NCI-H748 (cell line): Measurements from ENCODE around the gene SPPL2C.

Source experiments
- DNase-seq: peaks from one replicate; lab custom pipeline; 2025; ENCODE audit not compliant: unreplicated experiment; lab: John Stamatoyannopoulos, UW

Gene SPPL2C

DNA sequence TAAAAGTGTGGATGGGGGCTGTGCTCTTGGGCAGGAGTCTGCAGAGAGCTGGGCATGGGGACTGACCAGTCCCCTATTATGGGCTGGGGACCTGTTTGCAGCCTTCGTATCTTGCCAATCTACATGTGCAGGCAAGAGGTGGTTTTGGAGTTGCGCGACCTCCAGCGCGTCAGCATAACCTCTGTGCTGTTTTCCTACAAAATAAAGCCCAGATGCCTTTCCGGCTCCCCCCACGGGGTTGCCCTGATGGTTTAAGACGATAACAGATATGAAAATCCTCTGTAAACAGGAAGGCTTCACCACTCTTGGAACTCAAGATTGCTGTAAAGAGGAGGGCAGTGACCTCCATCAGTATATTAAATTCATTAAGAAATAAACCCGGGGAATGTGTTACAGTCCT is 16.5 kb upstream of the SPPL2C start:
- DNase-seq: no peak

DNA sequence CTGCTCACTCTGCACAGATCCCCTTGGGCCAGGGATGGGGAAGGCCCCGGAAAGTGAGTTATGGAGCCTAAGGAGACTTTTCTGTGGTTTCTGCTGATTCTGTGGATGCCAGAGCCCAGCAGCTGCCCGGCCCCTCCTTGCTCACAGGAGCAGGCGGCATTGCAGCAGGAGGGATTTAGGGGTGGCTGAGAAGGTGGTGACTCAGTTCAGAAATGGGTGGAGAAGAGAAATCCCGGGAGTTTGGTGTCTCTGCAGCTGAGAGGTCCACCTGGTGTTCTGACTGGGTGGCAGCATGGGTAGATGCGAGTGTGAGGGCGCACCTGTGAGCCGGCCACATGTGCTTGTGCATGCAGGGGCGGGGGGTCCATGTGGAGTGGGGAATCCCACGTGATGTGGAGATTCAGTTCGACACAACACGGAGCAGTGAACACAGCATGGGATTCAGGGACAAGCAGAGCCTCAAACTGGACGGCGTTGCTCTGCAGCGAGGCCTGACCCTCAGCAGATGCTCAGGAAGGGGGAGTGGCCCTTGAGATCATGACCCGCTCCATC is 16.0 kb upstream of the SPPL2C start:
- no peak for DNase-seq

- DNase-seq: no peak
These were observed 10.8 kb upstream of the SPPL2C start for GRCh38 chr17:45833920-45834319.

DNA sequence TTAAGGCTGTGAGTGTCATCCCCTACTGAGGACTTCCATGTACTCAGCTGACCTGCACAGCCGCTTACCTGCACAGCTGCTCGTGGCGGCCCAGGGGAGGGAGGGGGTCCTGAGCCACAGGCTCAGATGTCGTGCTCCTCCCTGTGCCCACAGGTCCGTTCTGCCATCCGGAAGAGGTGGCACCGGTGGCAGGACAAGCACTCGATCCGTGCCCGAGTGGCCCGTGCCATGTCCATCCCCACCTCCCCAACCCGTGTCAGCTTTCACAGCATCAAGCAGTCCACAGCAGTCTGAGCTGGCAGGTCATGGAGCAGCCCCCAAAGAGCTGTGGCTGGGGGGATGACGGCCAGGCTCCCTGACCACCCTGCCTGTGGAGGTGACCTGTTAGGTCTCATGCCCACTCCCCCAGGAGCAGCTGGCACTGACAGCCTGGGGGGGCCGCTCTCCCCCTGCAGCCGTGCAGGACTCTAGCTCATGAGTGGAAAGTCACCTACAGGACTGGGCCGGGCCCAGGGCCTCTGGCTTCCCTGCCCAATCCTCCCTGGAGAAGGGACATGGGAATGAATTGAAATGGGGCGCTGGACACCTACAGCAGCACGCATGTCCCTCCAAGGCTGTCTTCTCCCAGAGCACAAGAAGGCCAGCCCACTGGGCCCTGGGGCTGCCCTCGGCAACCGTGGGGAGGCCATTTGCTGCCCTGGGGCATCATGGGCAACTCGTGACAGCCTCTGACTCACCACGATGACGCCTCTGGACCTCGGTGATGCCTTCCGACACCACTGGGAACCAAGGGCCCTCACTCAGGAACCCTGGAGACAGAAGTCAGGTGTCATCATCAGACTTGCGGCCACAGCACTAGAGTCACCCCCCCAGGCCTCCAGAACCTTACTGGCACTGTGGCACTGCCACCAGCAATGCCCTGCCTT is 9.9 kb upstream of the SPPL2C start:
- DNase-seq: no peak

DNA sequence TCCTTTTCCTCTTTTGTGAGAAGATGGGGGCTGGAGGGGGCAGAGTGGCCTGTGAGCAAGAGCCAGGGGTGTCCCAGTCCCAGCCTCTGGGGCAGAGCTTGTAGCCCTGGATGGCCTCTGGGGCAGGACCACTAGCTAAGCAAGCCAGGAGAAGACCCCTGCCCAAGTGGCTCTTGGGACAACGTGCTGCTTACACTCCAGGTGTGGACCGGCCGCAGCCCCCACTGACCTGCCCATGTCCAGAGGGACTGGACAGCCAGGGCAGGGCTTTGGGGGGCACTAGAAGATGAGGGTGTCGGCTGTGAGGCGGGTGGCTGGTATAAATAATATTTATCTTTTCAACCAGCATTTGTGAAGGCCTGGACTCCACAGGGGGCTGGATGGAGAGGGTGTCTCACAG is 9.2 kb upstream of the SPPL2C start:
- DNase-seq: no peak

DNA sequence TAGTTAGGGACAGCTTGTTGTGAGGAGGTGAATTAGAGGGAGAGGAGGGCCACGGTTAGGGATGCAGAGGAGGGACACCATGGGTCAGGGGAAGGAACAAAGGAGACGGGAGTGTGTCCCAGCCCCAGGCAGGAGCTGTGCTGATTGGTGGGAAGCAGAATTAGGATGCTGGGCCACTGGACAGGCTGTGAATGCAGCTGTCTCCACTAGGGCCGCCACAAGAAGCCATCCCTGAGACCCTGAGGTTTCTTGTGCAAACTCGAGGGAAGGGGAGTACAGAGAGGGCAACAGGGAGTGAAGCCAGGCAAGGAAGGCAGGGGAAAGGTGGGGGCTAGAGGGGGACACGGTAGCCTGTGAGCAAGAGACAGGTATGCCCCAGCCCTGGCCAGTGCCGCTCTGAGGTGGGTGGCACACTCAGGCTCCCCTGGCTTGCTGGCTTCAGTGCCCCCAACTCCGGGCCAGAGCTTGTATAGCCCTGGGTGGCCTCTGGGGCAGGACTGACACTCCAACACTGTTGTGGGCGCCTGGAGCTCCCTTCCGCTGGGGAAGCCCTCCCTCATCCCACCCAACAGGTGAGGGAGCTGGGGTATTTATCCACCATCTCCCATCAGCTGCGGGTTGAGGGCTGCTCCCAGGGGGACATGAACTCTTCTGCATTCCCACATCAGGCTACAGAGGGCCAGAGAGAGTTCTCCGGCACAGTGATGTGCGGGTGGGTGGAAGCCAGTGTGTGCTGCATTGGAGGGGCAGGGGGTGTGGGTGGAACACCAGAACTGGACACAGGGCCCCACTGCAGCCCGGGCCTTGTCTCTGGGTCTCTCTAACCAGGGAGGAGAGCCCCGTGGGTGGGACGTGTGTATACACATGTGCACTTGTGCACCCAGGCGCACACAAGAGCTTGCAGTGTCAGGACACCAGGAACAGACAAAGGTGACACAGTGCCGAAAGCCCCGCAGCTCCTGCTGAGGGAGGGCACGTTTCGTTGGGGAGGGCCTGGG is 8.3 kb upstream of the SPPL2C start:
- DNase-seq: no peak

DNA sequence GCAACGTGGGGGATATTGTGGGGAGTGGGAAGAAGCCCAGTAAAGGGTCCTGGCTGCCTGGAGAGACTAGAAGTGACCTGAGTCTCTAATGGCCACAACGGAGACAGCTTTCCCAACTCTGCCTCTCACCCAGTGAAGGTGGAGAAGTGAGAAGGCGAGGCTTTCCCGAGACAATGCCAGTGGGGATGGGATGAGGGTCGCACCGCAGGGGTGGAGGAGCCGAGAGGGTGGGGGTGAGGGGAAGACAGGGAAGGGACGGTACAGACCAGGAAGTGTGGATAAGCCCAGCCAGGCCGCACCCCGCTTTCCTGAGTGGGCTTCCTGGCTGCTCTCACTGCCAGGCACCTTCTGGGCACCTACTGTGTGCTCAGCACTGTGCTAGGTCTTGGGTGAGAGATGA is 7.5 kb upstream of the SPPL2C start:
- no peak for DNase-seq

DNA sequence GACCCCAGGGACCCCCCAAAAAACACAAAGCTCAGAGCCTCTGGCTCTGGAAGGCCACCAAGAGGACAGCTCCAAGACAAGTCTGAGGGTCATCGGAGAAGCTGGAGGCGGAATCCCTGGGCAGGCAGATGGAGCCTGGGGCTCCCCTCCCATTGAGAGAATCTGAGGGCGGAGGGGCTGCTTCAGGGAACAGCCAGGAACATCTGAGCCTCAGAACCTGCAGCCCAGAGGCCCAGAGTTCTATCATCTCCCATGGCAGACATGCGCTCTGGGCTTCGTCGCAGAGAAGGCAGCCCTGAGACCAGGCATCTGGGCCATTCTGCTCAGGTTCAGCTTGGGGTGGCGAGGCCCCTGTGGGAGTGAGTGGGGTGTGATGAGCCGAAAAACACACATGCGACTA is 7.1 kb upstream of the SPPL2C start:
- DNase-seq: no peak

DNA sequence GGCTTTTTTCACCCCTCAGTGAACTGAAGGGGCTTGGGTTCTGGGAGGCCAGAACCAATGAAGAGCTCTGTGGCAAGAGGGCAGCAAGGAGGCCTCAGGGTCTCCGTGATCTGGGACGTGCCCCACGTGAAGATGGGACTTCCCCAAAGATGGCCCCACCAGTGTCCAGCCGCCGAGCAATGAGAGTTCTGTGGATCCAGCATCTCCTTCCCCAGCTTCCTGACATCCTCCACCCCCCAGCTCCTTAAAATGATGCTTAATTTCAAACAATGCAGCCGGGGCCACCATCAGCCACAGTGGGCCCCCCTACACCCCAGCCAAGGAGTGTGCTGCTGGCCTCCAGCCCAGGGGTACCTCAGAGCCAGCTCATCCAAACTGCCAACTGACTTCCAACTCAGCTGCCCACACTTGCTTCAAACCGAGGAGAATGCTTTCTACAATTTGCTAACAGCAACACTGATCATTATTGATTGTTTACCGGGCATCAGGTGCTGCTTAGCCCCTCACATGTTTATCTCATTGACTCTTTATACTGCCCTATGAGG is 5.9 kb upstream of the SPPL2C start:
- no peak for DNase-seq

DNA sequence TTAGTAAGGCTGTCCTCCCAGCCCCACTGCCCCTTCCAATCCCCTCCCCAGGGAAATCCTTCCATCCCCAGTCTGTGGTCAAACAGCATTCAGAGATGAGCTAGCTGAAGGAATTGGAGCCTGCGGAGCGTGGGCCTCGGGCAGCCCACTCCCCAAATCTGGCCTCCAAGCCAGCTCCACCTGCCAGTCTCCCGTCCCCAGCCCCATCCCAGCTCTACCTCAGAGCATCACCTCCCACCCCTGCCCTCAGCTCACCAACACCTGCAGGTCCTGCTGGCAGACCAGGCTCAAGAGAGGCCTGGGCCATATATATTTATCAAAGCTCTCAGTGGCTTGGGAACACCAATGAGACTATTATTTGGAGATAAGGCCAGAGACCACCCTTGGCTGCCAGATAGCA is 5.2 kb upstream of the SPPL2C start:
- no peak for DNase-seq

DNA sequence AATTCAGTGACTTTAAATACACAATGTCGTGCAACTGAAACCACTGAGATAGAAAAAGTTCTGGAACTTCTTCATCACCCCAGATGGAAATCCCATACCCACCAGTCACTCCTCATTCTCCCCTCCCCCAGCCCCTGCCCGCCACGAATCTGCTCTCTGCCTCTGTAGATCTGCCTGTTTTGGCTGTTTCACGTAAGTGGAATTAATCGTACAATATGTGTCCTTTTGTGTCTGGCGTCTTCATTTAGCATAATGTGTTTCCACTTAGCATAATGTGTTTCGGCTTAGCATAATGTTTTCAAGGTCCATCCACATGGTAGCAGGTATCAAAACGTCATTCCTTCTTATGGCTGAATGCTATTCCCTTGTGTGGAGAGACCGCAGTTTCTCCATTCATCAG is 3.5 kb upstream of the SPPL2C start:
- DNase-seq: no peak

DNA sequence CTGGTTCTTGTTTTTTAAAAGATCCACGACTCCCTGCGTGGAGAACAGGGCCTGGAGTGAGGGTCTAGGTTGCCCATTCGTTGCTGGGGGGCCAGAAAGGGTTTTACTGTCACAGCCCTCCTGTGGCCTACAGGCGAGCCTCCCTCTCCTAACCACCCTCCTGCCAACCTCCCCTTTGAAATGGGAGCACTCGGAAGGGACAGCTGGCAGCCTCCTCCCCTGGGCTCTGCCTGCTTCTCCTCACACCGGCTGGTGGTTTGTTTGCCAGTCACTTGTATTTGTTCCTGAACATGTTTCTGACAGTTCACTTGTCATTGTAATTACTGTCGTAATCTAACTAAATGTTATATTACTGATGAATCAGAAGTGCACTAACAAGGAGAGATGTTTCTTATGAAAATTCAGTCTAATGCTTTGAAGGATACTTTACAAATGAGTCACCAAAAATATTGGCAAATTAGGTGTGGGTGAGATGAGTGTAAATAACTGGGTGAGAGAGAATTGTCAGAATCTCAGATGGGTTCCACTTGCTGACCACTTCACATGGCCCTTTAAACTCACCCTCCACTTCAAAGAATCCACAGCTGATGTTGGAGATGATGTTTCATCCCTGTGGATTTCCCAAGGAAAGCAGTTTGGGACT is 2.7 kb upstream of the SPPL2C start:
- DNase-seq: no peak

DNA sequence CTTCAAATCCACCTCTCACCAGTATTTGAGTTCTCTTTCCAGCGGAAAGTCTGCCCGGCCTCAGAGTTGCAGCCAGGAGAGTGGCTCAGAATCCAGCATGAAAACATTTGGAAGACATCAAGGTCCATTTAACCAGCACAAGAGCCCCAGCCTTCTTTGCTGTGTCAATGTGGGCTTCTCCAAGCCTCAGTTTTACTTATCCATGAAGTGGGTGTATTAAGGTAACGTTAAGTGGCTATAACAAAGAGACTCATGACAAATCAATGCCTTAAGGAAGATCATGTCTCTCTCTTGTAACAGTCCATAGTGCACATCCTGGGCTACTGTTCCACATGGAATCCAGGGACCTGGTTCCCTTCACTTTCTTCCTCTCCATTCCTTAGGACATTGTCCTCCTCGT is 959 bp upstream of the SPPL2C start:
- DNase-seq: no peak

- no peak for DNase-seq
These were observed 900 bp downstream of the SPPL2C start for GRCh38 chr17:45845376-45846185.

- DNase-seq: no peak
These were observed 1.5 kb downstream of the SPPL2C start for GRCh38 chr17:45846223-45846622.

- DNase-seq: no peak
These were observed 2.0 kb downstream of the SPPL2C start for GRCh38 chr17:45846646-45847045.

- DNase-seq: no peak
These were observed 2.4 kb downstream of the SPPL2C start for GRCh38 chr17:45847101-45847500.

- no peak for DNase-seq
These were observed 3.1 kb downstream of the SPPL2C start for GRCh38 chr17:45847747-45848146.

GRCh38 chr17:45848405-45848804 is 3.7 kb downstream of the SPPL2C start:
- DNase-seq: no peak
